Omental fat pad (tissue), 4 donors: ENCODE measurements around the gene ASPHD2. TPM values are rescaled to one million over a fixed set of nuclear protein-coding genes. Genes with fewer than 3 reads are reported as not detected.

Source experiments
- ATAC-seq: fragments of 150-250 bp; one replicate; pipeline ENCODE4 v1.9.1; 2016; ENCODE audit warnings: mild to moderate bottlenecking, moderate library complexity; ENCODE audit not compliant: low FRiP score
- DNase-seq: peaks from one replicate; pipeline ENCODE4 v3.0.0-alpha.2; 2019; ENCODE audit warnings: low spot score
- total RNA-seq, 4 donors: library from RNA; depleted of rRNA; stranded (reverse); fragments of >200 nt; gene quantifications; one replicate each; pipeline ENCODE4 v1.1.0, GENCODE V29; 2016
- TF ChIP-seq, protein P1 (sequence below), 3 donors: fragments of 450-650 bp; IDR thresholded peaks; one replicate each; pipeline ENCODE4 v1.5.1; 2016 to 2017; ENCODE audit warnings: antibody characterized with exemption in 3 of 3, mild to moderate bottlenecking in 3 of 3, moderate library complexity in 2 of 3

Gene ASPHD2
- total RNA-seq, 4 donors from 2014 or later = 0.32 to 2.0 (median 0.95) TPM

DNA sequence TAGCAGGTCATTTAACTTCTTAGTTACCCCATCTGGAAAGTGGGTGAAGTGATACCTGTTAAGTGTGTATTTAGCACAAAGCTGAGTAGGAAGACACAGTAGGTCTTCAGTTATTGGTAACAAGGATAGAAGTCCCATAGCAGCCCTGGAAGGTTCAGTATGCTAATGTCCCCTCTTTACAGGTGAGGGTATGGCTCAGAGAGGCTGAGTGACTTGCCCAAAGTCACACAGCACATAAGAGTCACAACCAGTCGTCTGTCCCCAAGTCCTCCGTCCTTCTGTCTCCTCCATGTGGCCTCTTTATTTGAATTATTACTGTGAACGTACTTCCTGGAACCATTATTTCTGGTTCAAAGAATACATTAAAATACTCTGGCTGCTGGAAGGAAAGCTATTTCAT, 10.5 kb downstream of the ASPHD2 start:
- no peak for ATAC-seq
- DNase-seq = no peak
- TF ChIP-seq, protein P1, sequence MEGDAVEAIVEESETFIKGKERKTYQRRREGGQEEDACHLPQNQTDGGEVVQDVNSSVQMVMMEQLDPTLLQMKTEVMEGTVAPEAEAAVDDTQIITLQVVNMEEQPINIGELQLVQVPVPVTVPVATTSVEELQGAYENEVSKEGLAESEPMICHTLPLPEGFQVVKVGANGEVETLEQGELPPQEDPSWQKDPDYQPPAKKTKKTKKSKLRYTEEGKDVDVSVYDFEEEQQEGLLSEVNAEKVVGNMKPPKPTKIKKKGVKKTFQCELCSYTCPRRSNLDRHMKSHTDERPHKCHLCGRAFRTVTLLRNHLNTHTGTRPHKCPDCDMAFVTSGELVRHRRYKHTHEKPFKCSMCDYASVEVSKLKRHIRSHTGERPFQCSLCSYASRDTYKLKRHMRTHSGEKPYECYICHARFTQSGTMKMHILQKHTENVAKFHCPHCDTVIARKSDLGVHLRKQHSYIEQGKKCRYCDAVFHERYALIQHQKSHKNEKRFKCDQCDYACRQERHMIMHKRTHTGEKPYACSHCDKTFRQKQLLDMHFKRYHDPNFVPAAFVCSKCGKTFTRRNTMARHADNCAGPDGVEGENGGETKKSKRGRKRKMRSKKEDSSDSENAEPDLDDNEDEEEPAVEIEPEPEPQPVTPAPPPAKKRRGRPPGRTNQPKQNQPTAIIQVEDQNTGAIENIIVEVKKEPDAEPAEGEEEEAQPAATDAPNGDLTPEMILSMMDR (IDR thresholded peaks at IDR 0.05) = no peak

DNA sequence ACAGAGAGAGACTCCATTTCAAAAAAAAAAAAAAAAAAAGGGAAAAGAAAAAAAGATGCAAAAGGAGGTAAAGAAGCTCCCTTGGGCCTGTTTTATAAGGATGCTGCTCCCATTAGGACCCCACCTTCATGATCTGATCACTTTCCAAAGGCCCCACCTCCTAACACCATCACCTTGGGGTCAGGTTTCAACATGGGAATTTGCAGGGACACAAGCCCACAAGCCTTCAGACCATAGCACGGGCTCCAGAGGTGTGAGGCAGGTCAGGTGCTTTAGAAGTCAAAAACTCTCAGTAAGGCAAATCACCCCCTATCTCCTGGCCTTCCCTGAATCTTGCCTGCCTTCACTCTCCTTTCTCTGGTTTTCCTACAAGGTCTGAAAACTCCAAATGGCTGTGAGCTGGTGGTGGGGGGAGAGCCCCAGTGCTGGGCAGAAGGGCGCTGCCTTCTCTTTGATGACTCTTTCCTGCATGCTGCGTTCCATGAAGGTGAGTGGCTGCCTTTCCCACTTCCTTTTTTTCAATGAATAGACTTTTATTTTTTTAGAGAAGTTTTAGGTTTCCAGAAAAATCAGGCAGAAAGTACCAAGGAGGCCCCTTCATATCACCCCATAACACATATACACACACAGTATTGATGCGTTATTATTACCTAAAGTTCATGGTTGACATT, 13.2 kb downstream of the ASPHD2 start:
- DNase-seq (no peak), ATAC-seq (no peak)
- TF ChIP-seq, protein P1 (IDR thresholded peaks at IDR 0.05) = no peak

- no peak for ATAC-seq
- TF ChIP-seq, protein P1 (IDR thresholded peaks at IDR 0.05) = no peak
- DNase-seq = no peak
Observed at GRCh38 chr22:26443901-26444690, 15.0 kb downstream of the ASPHD2 start.

DNA sequence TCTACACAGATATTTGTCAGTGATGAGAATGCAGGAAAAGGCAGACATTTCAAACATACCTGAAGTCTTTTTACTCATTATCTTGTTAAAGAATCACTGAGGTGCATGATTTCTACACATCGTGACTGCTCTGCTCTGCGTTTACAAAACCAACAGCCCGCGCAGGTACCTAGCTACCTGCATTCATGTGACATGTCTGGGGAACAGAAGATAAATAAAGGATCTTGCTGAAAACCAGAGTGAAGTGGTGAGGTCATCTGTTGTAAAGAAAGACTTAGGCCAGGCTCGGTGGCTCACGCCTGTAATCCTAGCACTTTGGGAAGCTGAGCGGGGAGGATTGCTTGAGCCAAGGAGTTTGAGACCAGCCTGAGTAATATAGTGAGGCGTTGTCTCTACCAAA, 15.7 kb downstream of the ASPHD2 start:
- TF ChIP-seq, protein P1 (IDR thresholded peaks at IDR 0.05) = no peak
- DNase-seq (no peak), ATAC-seq (no peak)

DNA sequence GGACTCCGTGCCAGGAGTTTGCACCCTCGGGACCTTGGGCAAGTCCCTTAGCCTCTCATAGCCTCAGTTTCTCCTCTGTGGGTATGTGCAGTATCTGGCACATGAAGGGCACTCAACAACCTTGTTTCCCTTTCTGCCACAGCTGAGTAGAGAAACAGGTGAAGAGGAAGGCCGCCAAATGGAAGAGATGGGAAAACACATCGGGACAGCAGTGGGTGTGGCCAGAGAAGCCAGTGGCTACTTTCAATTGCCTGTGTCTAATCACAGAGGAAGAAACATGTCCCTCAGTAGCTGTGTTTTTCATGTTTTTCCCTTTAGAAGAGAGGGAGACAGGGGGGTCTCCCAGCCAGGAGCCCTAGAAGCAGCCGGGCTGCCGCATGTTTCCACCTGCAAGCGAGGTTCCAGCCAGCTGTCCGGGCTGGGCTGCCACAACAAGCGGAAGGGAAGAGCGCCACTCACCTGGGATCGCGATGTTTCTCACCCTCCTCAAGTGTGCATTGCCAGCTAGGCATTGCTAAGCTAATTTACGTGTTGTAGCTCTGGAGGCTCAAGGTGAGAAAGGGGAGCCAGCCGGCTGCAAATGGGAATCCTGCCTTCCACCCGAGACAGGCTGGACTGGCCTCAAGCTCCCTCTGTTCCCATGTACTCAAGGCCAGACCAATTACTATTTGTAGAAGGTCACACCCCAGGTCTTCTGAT, 16.7 kb downstream of the ASPHD2 start:
- TF ChIP-seq, protein P1 (IDR thresholded peaks at IDR 0.05) = no peak
- no peak for DNase-seq
- ATAC-seq = no peak

GRCh38 chr22:26446808-26447515, 17.9 kb downstream of the ASPHD2 start:
- no peak for ATAC-seq
- TF ChIP-seq, protein P1 (IDR thresholded peaks at IDR 0.05) = no peak
- DNase-seq = no peak
